HG03097 (cell line): Measurements from ENCODE around the gene NRP2.

Experiments
- ATAC-seq: cut with Tn5 transposase; IDR thresholded peaks from one replicate; pipeline ENCODE4 v1.9.1; 2021; ENCODE audit not compliant: unreplicated experiment, low FRiP score

Gene NRP2

GRCh38 chr2:205703471-205704126, 21.3 kb downstream of the NRP2 start:
- no peak for ATAC-seq

- no peak for ATAC-seq
These were observed 21.9 kb downstream of the NRP2 start for GRCh38 chr2:205704127-205704741.

GRCh38 chr2:205705511-205706349, 23.4 kb downstream of the NRP2 start:
- no peak for ATAC-seq

GRCh38 chr2:205706769-205707381, 24.6 kb downstream of the NRP2 start:
- ATAC-seq = peak; percentile 91

- ATAC-seq = no peak
These were observed 25.9 kb downstream of the NRP2 start for GRCh38 chr2:205708231-205708631.

GRCh38 chr2:205709319-205709718, 27.0 kb downstream of the NRP2 start:
- ATAC-seq = peak; percentile 21

GRCh38 chr2:205712508-205712907, 30.2 kb downstream of the NRP2 start:
- no peak for ATAC-seq

GRCh38 chr2:205713086-205713485, 30.8 kb downstream of the NRP2 start:
- ATAC-seq = no peak

GRCh38 chr2:205714058-205714776, 31.9 kb downstream of the NRP2 start:
- ATAC-seq = peak; percentile 62

GRCh38 chr2:205714789-205715720, 32.8 kb downstream of the NRP2 start:
- ATAC-seq = no peak

GRCh38 chr2:205715831-205716525, 33.7 kb downstream of the NRP2 start:
- ATAC-seq = no peak

- ATAC-seq = no peak
These were observed 35.0 kb downstream of the NRP2 start for GRCh38 chr2:205717175-205717846.

GRCh38 chr2:205717999-205718398, 35.7 kb downstream of the NRP2 start:
- no peak for ATAC-seq

- no peak for ATAC-seq
These were observed 37.5 kb downstream of the NRP2 start for GRCh38 chr2:205719847-205720246.

GRCh38 chr2:205720451-205720902, 38.2 kb downstream of the NRP2 start:
- ATAC-seq = no peak

- no peak for ATAC-seq
These were observed 38.8 kb downstream of the NRP2 start for GRCh38 chr2:205721057-205721449.

- no peak for ATAC-seq
These were observed 40.1 kb downstream of the NRP2 start for GRCh38 chr2:205722283-205722918.

- ATAC-seq = no peak
These were observed 40.9 kb downstream of the NRP2 start for GRCh38 chr2:205723179-205723578.
